ENCODE measurements around the gene PATL2.

DNA sequence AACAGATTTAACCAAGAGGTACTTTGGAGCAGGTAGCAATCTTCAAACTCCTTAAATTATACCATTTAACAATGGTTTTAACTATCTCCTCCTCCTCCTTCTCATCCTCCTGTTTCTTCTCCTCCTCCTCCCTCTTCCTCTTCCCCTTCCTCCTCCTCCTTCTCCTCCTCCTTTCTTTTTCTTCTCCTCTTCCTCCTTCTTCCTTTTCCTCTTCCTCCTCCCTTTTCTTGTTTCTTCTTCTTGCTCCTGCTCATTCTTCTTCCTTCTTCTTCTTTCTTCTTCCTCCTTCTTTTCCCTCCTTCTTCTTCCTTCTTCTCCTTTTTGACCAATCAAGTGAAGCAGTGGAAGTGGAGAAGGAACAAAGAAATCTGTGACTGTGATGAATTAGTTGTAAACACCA, 14.1 kb downstream of the PATL2 start:
- TF ChIP-seq POLR2AphosphoS5 (IDR thresholded peaks at IDR 0.05) = no peak
- TF ChIP-seq, protein P1, sequence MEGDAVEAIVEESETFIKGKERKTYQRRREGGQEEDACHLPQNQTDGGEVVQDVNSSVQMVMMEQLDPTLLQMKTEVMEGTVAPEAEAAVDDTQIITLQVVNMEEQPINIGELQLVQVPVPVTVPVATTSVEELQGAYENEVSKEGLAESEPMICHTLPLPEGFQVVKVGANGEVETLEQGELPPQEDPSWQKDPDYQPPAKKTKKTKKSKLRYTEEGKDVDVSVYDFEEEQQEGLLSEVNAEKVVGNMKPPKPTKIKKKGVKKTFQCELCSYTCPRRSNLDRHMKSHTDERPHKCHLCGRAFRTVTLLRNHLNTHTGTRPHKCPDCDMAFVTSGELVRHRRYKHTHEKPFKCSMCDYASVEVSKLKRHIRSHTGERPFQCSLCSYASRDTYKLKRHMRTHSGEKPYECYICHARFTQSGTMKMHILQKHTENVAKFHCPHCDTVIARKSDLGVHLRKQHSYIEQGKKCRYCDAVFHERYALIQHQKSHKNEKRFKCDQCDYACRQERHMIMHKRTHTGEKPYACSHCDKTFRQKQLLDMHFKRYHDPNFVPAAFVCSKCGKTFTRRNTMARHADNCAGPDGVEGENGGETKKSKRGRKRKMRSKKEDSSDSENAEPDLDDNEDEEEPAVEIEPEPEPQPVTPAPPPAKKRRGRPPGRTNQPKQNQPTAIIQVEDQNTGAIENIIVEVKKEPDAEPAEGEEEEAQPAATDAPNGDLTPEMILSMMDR (IDR thresholded peaks at IDR 0.05 in 8 of 11, conservative IDR thresholded peaks at IDR 0.05 in 3 of 11) = no peak

Measured in spleen (tissue), 7 donors.